Activated CD4-positive, alpha-beta memory T cell treated with anti-CD3 and anti-CD28 coated beads, Interleukin-2, amount 10 ng/mL, durations not matched to agents 7 days and 5 days (primary cell): ENCODE results near the gene CELF2. TPM values are rescaled to one million over a fixed set of nuclear protein-coding genes. Genes with fewer than 3 reads are reported as not detected.
"Not testable (repeated sequence)": the region's sequence is repeated elsewhere in the genome, so short reads cannot be mapped to it uniquely, and the experiment has no call there.

Source experiments
- CTCF ChIA-PET: fragments of 350-600 bp; sonication (Branson Sonifier 250); formaldehyde crosslinking; loops from one replicate; lab custom pipeline; 2021; ENCODE audit warnings: antibody characterized with exemption, inconsistent platforms; lab: Charles Lee
- POLR2A ChIA-PET: fragments of 350-600 bp; sonication (Branson Sonifier 250); formaldehyde crosslinking; loops from one replicate; lab custom pipeline; 2021; ENCODE audit warnings: antibody characterized with exemption; lab: Charles Lee
- DNase-seq: peaks from one replicate; pipeline ENCODE4 v3.0.0-alpha.2; 2020
- H3K27ac Mint-ChIP-seq: one replicate; pipeline ENCODE4 v1.8.0; 2021; ENCODE audit warnings: mild to moderate bottlenecking, mixed read lengths
- H3K27me3 Mint-ChIP-seq: one replicate; pipeline ENCODE4 v1.8.0; 2021; ENCODE audit warnings: mixed read lengths
- H3K36me3 Mint-ChIP-seq: one replicate; pipeline ENCODE4 v1.8.0; 2021; ENCODE audit warnings: low read depth, mixed read lengths
- H3K4me1 Mint-ChIP-seq: one replicate; pipeline ENCODE4 v1.8.0; 2021; ENCODE audit warnings: mixed read lengths
- H3K4me3 Mint-ChIP-seq: one replicate; pipeline ENCODE4 v1.8.0; 2021; ENCODE audit warnings: mild to moderate bottlenecking, mixed read lengths
- H3K9me3 Mint-ChIP-seq: one replicate; pipeline ENCODE4 v1.8.0; 2021; ENCODE audit warnings: mixed read lengths
- total RNA-seq, 2 experiments: library from RNA; stranded (reverse); gene quantifications; one replicate each; pipeline ENCODE4 v1.2.3, GENCODE V29; 2021

Gene CELF2
- total RNA-seq, 2 experiments from 2014 or later = 209 to 213 TPM

- Mint-ChIP-seq H3K4me3 (no peak overlapping the region), H3K27ac (no peak overlapping the region), H3K9me3 (no peaks in the 10 kb centered on the region), H3K27me3 (no peaks in the 10 kb centered on the region), H3K36me3 (no peaks in the 10 kb centered on the region), H3K4me1 (peaks cover 7% of the 10 kb centered on the region)
- ChIA-PET POLR2A (no interaction called here), CTCF (no interaction called here)
- DNase-seq = no peak
Observed at GRCh38 chr10:11341283-11341960, 323.8 kb downstream of the CELF2 start.

GRCh38 chr10:11344081-11344480 is 326.4 kb downstream of the CELF2 start:
- no peak for DNase-seq
- ChIA-PET CTCF (no interaction called here), POLR2A (no interaction called here)
- Mint-ChIP-seq H3K27ac (no peak overlapping the region), H3K4me3 (no peak overlapping the region), H3K9me3 (no peaks in the 10 kb centered on the region), H3K36me3 (no peaks in the 10 kb centered on the region), H3K27me3 (peaks cover 4% of the 10 kb centered on the region), H3K4me1 (peaks cover 7% of the 10 kb centered on the region)

- Mint-ChIP-seq H3K9me3 (no peaks in the 10 kb centered on the region), H3K4me1 (peaks cover 7% of the 10 kb centered on the region), H3K27ac (no peak overlapping the region), H3K27me3 (peaks cover 4% of the 10 kb centered on the region), H3K36me3 (no peaks in the 10 kb centered on the region), H3K4me3 (no peak overlapping the region)
- DNase-seq = peak; percentile 34
- ChIA-PET POLR2A (no interaction called here), CTCF (no interaction called here)
Observed at GRCh38 chr10:11344550-11344949, 326.9 kb downstream of the CELF2 start.

- no peak overlapping the region for H3K4me3 Mint-ChIP-seq
- no peaks in the 10 kb centered on the region for H3K9me3 Mint-ChIP-seq
- peaks cover 7% of the 10 kb centered on the region for H3K4me1 Mint-ChIP-seq
- H3K36me3 Mint-ChIP-seq = no peaks in the 10 kb centered on the region
- no peak for DNase-seq
- CTCF ChIA-PET = interaction anchor here (0.6 kb wide), 1 partner anchor 10 kb away, joined by 3 read pairs; no protein-coding TSS in a partner anchor
- POLR2A ChIA-PET = no interaction called here
- H3K27me3 Mint-ChIP-seq = peaks cover 4% of the 10 kb centered on the region
- H3K27ac Mint-ChIP-seq = no peak overlapping the region
Observed at GRCh38 chr10:11345224-11346054, 327.8 kb downstream of the CELF2 start.

GRCh38 chr10:11347580-11347979 is 329.9 kb downstream of the CELF2 start:
- H3K27ac Mint-ChIP-seq, H3K4me1 Mint-ChIP-seq, DNase-seq, CTCF ChIA-PET, H3K27me3 Mint-ChIP-seq, H3K9me3 Mint-ChIP-seq, H3K36me3 Mint-ChIP-seq, H3K4me3 Mint-ChIP-seq, POLR2A ChIA-PET: not testable (repeated sequence)

GRCh38 chr10:11351801-11352200 is 334.1 kb downstream of the CELF2 start:
- Mint-ChIP-seq H3K27me3 (peaks cover 4% of the 10 kb centered on the region), H3K27ac (no peak overlapping the region)
- CTCF ChIA-PET = no interaction called here

DNA sequence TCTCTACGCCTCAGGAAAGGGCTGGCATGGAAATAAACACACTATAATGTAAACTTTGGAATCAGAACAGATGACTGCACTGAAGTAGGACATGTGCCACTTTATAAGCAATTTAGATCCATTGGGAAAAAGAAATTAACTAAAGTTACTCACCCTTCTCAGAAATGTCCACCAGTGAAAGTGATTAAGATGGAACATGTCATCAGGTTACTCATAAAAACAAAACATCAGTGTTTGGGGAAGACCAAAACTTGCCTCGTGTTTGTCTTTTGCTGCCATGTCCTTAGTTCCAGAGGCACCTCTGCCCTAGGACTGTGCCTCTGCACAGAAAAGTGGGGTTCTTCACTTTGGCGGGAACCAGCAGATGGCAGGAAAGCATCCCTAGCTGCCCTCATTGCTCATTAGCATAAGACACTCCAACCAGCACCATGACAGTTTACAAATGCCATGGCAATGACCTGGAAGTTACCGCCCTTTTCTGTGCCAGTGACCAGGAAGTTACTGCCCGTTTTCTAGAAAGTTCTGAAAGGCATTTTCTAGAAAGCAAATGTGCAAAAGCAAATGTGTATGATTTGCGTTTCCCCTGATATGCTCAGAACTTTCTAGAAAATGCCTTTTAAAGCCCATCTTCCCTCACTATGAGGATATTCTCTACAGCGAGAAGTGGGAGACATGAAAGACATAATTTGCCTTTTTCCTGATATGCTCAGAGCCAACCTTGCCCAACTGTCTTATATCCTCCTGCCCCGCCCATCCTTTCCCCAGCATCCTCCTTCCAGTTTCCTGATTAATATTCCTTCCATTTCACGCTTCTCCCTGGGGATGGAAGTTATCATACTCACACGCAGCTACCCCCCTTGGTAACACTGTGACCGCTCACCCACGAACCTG is 335.6 kb downstream of the CELF2 start:
- ChIA-PET POLR2A (no interaction called here), CTCF (no interaction called here)
- Mint-ChIP-seq H3K27ac (no peak overlapping the region), H3K4me1 (peaks cover 3% of the 10 kb centered on the region), H3K27me3 (no peaks in the 10 kb centered on the region), H3K4me3 (no peak overlapping the region), H3K9me3 (no peaks in the 10 kb centered on the region), H3K36me3 (no peaks in the 10 kb centered on the region)
- no peak for DNase-seq

More at GRCh38 chr10:11351801-11352200, 334.1 kb downstream of the CELF2 start:
- DNase-seq = no peak
- H3K9me3 Mint-ChIP-seq = no peaks in the 10 kb centered on the region
- H3K4me3 Mint-ChIP-seq = no peak overlapping the region
- H3K36me3 Mint-ChIP-seq = no peaks in the 10 kb centered on the region
- peaks cover 3% of the 10 kb centered on the region for H3K4me1 Mint-ChIP-seq
- POLR2A ChIA-PET = no interaction called here

GRCh38 chr10:11354823-11355222 is 337.2 kb downstream of the CELF2 start:
- no peaks in the 10 kb centered on the region for H3K36me3 Mint-ChIP-seq
- peaks cover 3% of the 10 kb centered on the region for H3K4me1 Mint-ChIP-seq
- no peaks in the 10 kb centered on the region for H3K27me3 Mint-ChIP-seq
- POLR2A ChIA-PET = no interaction called here
- H3K4me3 Mint-ChIP-seq = no peak overlapping the region
- no peaks in the 10 kb centered on the region for H3K9me3 Mint-ChIP-seq
- H3K27ac Mint-ChIP-seq = no peak overlapping the region
- DNase-seq = no peak
- CTCF ChIA-PET = no interaction called here

DNA sequence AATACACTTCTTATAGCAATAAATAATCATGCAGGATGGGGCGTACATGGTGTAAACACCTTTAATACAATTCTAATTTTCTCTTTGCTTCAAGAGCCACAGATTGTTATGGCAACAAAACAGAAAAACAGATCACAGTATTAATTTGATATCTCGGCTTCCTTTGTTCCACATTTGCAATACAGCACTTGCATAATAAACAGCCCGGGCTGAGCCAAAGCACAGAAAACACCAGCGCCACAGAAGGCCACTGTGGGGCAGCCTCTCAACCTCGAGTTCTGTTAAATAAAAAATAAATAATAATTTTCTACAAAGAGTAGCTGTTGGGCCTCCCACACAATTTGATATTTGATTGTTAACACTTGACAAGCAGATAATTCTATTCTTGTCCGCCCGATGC is 337.9 kb downstream of the CELF2 start:
- Mint-ChIP-seq H3K27me3 (no peaks in the 10 kb centered on the region), H3K4me1 (peaks cover 3% of the 10 kb centered on the region), H3K27ac (no peak overlapping the region), H3K4me3 (no peak overlapping the region), H3K9me3 (no peaks in the 10 kb centered on the region), H3K36me3 (no peaks in the 10 kb centered on the region)
- DNase-seq = no peak
- ChIA-PET POLR2A (no interaction called here), CTCF (interaction anchor here (0.8 kb wide), 1 partner anchor 10 kb away, joined by 3 read pairs; no protein-coding TSS in a partner anchor)

- CTCF ChIA-PET = no interaction called here
- Mint-ChIP-seq H3K36me3 (no peaks in the 10 kb centered on the region), H3K4me3 (no peak overlapping the region), H3K4me1 (peaks cover 3% of the 10 kb centered on the region), H3K9me3 (no peaks in the 10 kb centered on the region), H3K27ac (no peak overlapping the region), H3K27me3 (no peaks in the 10 kb centered on the region)
- POLR2A ChIA-PET = no interaction called here
- DNase-seq = no peak
Observed at GRCh38 chr10:11357439-11357838, 339.8 kb downstream of the CELF2 start.

GRCh38 chr10:11358011-11358410 is 340.3 kb downstream of the CELF2 start:
- no peaks in the 10 kb centered on the region for H3K9me3 Mint-ChIP-seq
- ChIA-PET POLR2A (interaction anchor here (1.2 kb wide), 1 partner anchor 80 kb away, joined by 4 read pairs; no protein-coding TSS in a partner anchor), CTCF (no interaction called here)
- no peak for DNase-seq
- H3K4me3 Mint-ChIP-seq = no peak overlapping the region
- no peaks in the 10 kb centered on the region for H3K27me3 Mint-ChIP-seq
- peaks cover 2% of the 10 kb centered on the region for H3K4me1 Mint-ChIP-seq
- no peak overlapping the region for H3K27ac Mint-ChIP-seq
- H3K36me3 Mint-ChIP-seq = no peaks in the 10 kb centered on the region

GRCh38 chr10:11358923-11359575 is 341.4 kb downstream of the CELF2 start:
- POLR2A ChIA-PET = interaction anchor here (1.2 kb wide), 1 partner anchor 79 kb away, joined by 4 read pairs; no protein-coding TSS in a partner anchor
- no peak overlapping the region for H3K4me3 Mint-ChIP-seq
- CTCF ChIA-PET = no interaction called here

More at GRCh38 chr10:11358923-11359575, 341.4 kb downstream of the CELF2 start:
- no peaks in the 10 kb centered on the region for H3K9me3 Mint-ChIP-seq
- H3K27me3 Mint-ChIP-seq = no peaks in the 10 kb centered on the region
- no peak overlapping the region for H3K27ac Mint-ChIP-seq
- no peaks in the 10 kb centered on the region for H3K4me1 Mint-ChIP-seq
- no peaks in the 10 kb centered on the region for H3K36me3 Mint-ChIP-seq
- no peak for DNase-seq
